Tongue (tissue), 3 donors: ENCODE data around the gene ZCCHC10. TPM values are rescaled to one million over a fixed set of nuclear protein-coding genes. Genes with fewer than 3 reads are reported as not detected.
"Not testable (repeated sequence)": the region's sequence is repeated elsewhere in the genome, so short reads cannot be mapped to it uniquely, and the experiment has no call there.

Experiments
- DNase-seq: peaks from one replicate; pipeline ENCODE4 v3.0.0-alpha.2; 2015
- small RNA-seq: library from RNA; depleted of rRNA; stranded (forward); fragments of <200 nt; gene quantifications from one replicate; pipeline ENCODE3, GENCODE V24; 2014; ENCODE audit warnings: low replicate concordance
- total RNA-seq: library from RNA; depleted of rRNA; stranded (reverse); fragments of >200 nt; gene quantifications from one replicate; pipeline ENCODE4 v1.2.3, GENCODE V29; 2014

The ZCCHC10 gene
- total RNA-seq, 1 donor from 2014 or later = 26.4 TPM

GRCh38 chr5:132979367-132979940 lies 46.9 kb downstream of the ZCCHC10 start:
- no peak for DNase-seq

- DNase-seq = no peak
Observed at GRCh38 chr5:132976852-132977251, 49.5 kb downstream of the ZCCHC10 start.

- DNase-seq = not testable (repeated sequence)
Observed at GRCh38 chr5:132972436-132972828, 53.9 kb downstream of the ZCCHC10 start.

- no peak for DNase-seq
Observed at GRCh38 chr5:132971483-132972435, 54.6 kb downstream of the ZCCHC10 start.

GRCh38 chr5:132965120-132965519 lies 61.2 kb downstream of the ZCCHC10 start:
- DNase-seq = no peak

- DNase-seq = peak; percentile 98
Observed at GRCh38 chr5:132963171-132964104, 62.9 kb downstream of the ZCCHC10 start, which contains the start of gene AFF4. AFF4 (minus strand) TSS chr5:132963634; CDS start chr5:132937189, 26,445 bp downstream.

- DNase-seq = peak; percentile 87
Observed at GRCh38 chr5:132962429-132963021, 63.8 kb downstream of the ZCCHC10 start.

- peak; percentile 67 for DNase-seq
Observed at GRCh38 chr5:132961887-132962286, 64.5 kb downstream of the ZCCHC10 start.

- not testable (repeated sequence) for DNase-seq
Observed at GRCh38 chr5:132961123-132961815, 65.1 kb downstream of the ZCCHC10 start.

GRCh38 chr5:132956166-132956799 lies 70.1 kb downstream of the ZCCHC10 start:
- not testable (repeated sequence) for DNase-seq

GRCh38 chr5:132953710-132954109 lies 72.6 kb downstream of the ZCCHC10 start:
- no peak for DNase-seq

GRCh38 chr5:132952829-132953228 lies 73.5 kb downstream of the ZCCHC10 start:
- DNase-seq = no peak

- no peak for DNase-seq
Observed at GRCh38 chr5:132951897-132952296, 74.5 kb downstream of the ZCCHC10 start.

GRCh38 chr5:132949136-132949535 lies 77.2 kb downstream of the ZCCHC10 start:
- DNase-seq = no peak

- no peak for DNase-seq
Observed at GRCh38 chr5:132947671-132948070, 78.7 kb downstream of the ZCCHC10 start.

Small RNA genes lying within 50 kb of the gene (small RNA-seq; reads per million reads assigned to genes)
- not detected for gene AC113410.1
- not detected for gene AC113410.3
- not detected for gene ATP6V0E1P1
- not detected for gene RF00019

Other genes with a start within 250 kb of the ZCCHC10 start
- 43.5 TPM for gene SEPTIN8, start 249.3 kb downstream of the ZCCHC10 start, total RNA-seq
- 0.10 TPM for gene SOWAHA, start 213.2 kb downstream of the ZCCHC10 start, total RNA-seq
- gene SHROOM1, start 195.9 kb downstream of the ZCCHC10 start, total RNA-seq = 2.9 TPM
- gene GDF9, start 160.1 kb downstream of the ZCCHC10 start, total RNA-seq = 1.7 TPM
- 176 TPM for gene UQCRQ, start 159.9 kb downstream of the ZCCHC10 start, total RNA-seq
- gene LEAP2, start 152.9 kb downstream of the ZCCHC10 start, total RNA-seq = 2.3 TPM
- gene AFF4, start 62.9 kb downstream of the ZCCHC10 start, total RNA-seq = 77.5 TPM
- 94.4 TPM for gene HSPA4, start 25.5 kb upstream of the ZCCHC10 start, total RNA-seq